HG02973 (cell line): ENCODE measurements around the gene TCEAL1.
A peak's percentile ranks its signal among the peaks of the same experiment; 100 is the strongest.
"Not testable (repeated sequence)": the region's sequence is repeated elsewhere in the genome, so short reads cannot be mapped to it uniquely, and the experiment has no call there.

Source experiments
- ATAC-seq: cut with Tn5 transposase; IDR thresholded peaks from one replicate; pipeline ENCODE4 v1.9.1; 2021; ENCODE audit warnings: moderate library complexity; ENCODE audit not compliant: unreplicated experiment

TCEAL1 gene

DNA sequence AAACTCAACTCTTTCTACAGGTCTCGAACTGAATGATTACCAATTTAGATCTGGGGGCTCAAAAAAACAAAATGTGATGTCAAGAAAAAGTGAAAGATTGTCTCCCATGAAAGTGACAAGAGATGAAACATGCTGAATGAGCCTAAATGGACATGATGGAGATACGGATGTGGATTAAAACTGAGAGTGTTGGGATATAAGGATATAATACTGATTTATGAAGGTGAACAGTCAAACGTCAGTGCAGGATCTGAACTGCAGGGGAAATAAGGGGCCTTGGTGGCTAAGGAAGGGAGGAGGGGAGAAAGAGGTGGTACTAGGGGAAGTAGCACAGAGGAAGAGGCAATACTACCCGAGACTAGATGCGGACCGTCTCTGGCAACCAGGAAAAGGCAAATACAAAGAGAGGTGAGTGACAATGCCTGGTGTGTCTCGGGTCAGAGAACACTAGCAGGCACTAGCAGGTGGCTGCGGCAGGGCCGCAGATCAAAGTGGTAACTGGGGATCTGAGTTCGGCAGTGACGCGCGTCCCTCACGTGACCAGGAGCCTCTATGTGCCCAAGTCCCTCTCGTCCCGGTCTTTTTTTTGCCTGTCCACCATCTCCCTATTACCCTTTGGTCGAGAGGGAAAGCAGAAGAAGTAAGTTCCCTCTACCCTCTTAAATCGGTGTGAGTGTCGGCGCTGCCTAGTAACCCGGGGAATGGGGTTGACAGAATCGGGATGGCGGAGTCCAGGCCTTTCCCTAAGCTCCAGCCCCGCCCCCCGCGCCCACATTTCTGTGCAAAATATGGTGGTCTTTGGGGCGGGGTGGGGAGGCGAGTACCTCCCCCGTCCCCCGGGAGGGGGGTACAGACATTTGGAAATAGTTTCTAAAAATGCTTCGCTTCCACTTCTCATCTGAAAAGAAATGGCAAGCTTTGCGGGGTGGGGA is at the start of gene TCEAL1:
Gene TCEAL1, plus strand, starts transcription at position 590 of the 932 bp plus-strand sequence. CDS start 942 bp downstream, outside the sequence.
- ATAC-seq = peak; percentile 65

DNA sequence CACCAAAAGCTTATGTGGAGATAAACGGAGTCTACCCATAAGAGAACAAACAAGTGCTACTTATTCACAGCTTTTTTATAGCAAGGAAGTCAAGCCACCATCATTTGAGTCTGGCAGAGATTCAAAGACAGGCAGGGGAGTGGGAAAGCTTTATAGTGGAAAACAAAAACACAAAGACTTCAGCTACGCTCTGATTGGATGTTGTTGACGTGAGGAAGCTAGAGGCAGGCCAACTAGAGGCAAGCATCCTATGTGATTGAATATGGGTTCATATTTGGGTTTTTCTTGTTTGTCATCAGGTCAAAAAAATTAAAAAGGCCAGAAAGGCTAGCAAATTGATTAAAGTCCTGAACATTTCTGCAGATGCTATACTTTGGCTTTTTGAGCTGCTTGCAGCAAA is 44.2 kb upstream of the TCEAL1 start:
- no peak for ATAC-seq

DNA sequence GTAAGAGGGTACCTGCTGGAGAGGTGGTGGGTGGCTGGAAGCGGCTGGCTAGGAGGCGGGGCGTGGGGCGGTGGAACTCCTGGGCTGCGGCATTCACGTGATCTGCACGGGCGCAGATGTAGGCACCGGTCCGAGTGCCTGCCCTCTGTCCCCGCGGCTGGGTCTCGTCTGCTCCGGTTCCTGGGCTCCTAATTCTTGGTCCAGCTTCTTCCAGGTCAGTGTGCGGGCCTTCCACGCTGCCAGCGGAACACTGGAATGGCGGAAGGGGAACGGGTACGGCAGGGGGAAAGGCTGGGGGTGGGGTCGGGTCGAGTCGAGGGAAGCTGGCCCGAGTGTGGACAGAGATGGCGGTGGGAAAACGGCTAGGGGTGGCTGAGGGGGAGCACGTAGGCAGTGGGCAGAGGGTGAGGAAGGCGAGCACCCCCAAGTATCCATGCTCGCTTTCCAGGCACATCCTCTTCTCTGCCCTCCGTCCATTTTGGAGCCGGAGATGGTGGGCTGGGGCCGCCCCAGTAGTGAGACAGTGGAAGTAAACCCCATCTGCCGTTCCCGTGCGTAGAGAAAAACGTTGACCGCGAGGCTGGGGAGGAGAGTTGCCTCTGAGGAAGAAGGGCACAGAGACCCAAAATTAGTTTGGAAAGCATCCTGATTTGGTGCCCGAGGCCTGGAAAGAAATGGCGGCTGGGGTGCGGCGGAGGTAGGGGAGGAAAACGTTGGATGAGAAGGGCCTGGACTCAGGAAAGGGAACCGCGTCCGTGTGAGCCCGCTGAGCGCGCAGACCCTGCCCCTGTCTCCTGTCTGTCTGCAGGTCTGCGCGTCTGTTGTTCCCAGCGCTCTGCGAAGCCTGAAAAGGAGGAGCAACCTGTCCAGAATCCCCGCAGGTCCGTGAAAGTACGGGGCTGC is 43.1 kb upstream of the TCEAL1 start, which contains the start of gene TCEAL4:
Gene TCEAL4, plus strand, starts transcription at position 105 of the 903 bp plus-strand sequence. CDS start 1,161 bp downstream, outside the sequence.
- peak; percentile 88 for ATAC-seq

GRCh38 chrX:103586314-103586646 is 42.5 kb upstream of the TCEAL1 start:
- ATAC-seq = no peak

GRCh38 chrX:103586659-103587058 is 42.1 kb upstream of the TCEAL1 start:
- ATAC-seq = no peak

- not testable (repeated sequence) for ATAC-seq
Observed at GRCh38 chrX:103592295-103592694, 36.5 kb upstream of the TCEAL1 start.

GRCh38 chrX:103595202-103595601 is 33.6 kb upstream of the TCEAL1 start:
- not testable (repeated sequence) for ATAC-seq

DNA sequence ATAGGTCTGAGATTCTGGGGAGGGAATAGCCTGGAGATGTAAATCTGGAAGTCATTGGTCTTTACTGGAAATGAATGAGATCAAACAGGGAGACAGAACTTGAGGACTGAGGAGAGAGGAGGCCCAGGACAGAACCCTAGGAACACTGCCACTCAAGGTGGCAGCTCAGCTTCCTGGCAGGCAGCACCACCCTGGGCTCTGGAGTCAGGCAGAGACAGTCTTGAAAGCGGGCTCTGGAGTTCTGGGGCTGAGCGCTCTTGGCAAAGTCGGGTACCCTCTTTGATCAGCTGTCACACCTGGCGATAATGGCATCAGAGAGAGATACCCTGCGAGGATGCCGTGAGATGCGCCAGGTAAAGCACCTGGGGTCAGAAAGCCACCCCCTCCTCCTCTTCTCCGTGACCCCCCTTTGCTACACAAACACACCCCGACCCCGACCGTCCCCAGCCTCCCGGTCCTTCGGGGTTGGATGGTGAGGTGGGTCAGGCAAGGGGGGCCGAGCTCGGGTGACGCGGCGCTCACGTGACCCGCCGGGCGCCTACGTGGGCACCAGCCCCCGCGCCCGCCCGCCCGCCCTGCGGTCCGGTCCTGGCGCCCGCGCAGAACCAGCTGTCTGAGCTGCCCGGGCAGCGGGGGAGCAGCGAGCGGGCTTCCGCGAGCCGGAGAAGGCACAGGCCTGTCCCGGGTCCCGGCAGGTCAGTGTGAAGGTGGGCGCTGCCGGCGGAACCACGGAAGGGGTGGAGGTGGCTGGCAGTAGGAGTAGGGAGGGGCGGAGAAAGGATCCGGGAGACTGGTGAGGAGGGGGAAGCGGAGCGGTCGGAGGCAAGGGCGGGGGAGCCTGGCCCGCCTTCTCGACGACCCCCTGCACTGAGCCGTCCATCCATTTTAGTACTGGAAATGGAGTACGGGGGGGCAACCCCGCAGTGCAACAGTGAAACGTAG is 21.1 kb upstream of the TCEAL1 start, which contains the start of gene TCEAL3:
Gene TCEAL3, plus strand, starts transcription at position 600 of the 942 bp plus-strand sequence. CDS start 1,102 bp downstream, outside the sequence.
- peak; percentile 57 for ATAC-seq

DNA sequence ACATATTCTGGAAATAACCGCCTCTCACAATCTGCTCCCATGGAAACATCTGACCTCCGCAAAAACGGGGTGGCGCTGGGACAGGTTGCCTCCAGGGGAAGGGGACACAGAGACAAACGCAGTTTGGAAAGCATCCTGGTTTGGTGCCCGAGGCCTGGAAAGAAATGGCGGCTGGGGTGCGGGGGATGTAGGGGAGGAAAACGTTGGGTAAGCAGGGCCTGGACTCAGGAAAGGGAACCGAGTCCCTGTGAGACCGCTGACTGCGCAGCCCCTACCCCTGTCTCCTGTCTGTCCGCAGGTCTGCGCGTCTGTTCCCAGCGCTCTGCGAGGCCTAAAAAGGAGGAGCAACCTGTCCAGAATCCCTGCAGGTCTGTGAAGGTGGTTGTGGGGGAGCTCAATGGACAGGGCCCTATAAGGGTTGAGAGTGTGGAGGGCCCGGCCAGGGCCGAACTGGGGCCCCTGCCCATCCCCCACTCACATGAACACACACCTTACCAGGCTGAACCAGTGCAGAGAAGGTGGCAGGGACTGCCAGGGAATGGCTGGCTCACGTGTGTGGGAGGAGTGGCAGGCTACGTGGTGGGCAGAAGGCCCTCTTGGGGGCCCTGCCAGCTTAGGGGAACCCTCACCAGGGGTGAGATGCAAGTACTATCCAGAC is 20.3 kb upstream of the TCEAL1 start:
- peak; percentile 26 for ATAC-seq

DNA sequence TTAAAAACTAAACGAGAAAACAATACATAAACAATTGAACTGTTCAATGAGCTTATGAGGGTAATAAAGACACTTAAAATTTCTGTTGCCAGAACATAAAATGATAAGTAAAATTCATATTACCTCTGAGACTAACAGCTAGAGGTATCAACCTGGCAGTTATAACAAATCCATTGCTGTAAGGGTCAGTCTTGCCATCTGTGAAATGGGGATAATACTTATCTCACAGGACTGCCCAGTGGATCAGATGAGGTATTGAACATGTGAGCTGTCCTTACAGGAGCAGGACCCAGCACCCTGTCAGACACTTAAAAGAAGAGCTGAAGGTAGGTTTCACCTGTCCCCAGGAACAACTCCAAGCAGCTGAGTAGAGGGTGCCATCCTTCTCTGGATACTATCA is 18.5 kb upstream of the TCEAL1 start:
- no peak for ATAC-seq

DNA sequence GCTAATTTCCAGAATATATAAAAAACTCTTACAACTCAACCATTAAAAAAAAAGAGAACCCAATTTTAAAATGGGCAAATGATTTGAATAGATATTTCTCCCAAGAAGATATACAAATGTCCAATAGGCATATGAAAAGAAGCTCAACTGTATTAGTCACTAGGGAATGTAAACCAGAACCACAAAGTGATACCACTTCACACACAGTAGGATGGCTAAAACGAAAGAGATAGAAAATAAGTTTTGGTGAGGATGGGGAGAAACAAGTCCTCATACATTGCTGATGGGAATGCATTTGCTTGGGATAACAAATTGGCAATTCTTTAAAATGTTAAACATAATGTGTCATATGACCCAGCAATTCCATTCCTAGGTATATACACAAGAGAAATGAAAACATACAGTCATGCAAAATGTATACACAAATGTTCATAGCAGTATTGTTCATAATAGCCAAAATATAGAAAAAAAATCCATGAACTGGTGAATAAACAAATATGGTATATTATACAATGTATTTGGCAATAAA is 15.3 kb upstream of the TCEAL1 start:
- ATAC-seq = no peak

DNA sequence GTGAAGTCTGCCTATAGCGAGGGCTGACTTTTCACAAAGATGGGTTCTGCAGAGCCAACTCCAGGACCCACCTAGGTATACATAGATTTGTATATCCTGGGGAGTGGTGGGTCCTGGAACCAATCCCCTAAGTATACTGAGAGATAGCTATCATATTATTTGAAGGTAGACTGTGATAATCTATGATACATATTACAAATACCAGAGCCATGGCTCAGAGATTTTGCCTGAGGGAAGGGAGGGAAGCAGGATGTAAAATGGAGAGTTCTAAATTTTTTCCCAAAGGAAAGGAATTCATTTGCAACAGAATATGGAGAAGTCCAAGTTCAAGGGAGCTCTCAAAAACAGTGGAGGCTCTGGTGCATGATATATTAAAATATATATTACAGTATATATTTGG is 13.8 kb upstream of the TCEAL1 start:
- no peak for ATAC-seq

DNA sequence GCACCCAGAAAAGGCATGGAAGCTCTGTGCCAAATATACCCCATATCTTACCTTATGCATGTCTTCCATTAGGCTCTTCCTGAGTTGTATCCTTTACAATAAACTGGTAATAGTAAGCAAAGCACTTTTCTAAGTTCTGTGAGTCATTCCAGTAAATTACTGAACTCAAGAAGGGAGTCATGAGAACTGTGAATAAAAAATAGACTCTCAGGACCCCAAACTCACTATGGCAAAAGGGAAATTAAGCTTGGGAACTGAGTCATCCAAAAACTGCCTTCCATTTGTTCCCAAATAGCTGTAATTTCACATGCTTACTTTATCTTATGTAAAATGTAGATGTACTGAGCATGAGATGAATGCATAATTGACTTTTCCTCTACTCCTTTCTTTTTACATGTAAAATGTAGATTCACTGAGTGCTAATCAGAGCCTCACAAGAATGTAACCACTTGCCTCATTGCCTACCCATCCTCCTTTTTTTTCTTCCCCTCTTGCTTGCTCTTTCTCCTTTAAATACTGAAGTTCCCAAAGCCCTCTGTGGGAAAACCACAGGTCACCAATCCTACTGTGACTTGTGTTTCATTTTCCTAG is 12.9 kb upstream of the TCEAL1 start:
- ATAC-seq = no peak

GRCh38 chrX:103616676-103617186 is 12.0 kb upstream of the TCEAL1 start:
- ATAC-seq = no peak

DNA sequence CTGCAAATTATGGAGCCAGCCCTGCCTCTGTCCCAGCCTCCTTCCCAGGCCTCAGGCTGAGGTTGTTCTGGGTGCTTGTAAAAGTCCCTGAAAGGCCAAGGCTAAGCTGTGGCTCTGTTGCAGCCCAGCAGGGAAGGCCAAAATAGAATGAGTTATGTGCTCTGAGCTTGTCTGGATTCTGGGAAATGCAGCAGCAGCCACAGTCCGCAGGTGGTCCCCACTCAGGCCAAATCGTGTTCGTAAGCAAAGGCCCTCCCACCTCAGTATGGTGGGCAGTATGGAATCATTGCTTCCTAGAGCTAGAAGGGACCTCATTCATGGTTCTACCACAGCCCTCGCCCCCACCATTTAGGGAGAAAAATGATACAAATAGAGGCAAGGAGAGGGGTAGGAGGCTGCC is 4.7 kb upstream of the TCEAL1 start:
- ATAC-seq = no peak

GRCh38 chrX:103626855-103627254 is 1.9 kb upstream of the TCEAL1 start:
- no peak for ATAC-seq

DNA sequence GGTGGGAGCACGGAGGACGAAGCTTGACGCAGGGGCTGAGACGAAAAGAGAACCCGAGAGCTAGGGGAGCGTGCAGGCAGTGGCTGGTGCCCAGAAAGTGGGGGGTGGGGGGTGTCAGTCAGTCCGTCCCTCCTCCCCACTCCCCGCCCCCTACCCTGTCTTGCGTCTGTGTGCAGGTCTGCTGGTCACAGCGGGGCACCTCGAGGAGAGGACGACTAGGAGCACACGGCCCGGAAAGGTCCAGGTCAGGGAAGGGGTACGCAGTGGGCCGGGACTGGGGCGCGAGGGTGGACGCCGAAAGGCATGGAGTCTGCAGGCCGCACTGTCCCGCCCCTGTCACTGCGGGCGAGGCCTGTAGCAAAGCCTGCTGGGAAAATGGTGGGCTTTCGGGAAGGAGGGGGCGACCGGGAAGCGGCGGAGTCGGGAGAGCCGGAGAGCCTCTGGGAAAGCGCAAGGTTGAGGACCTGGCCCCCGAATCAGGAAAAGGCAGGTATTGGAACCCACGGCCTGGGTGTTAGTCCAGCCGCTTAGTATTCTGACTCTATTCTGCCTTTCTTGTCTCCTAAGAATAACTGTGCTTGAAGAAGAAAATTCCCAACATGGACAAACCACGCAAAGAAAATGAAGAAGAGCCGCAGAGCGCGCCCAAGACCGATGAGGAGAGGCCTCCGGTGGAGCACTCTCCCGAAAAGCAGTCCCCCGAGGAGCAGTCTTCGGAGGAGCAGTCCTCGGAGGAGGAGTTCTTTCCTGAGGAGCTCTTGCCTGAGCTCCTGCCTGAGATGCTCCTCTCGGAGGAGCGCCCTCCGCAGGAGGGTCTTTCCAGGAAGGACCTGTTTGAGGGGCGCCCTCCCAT is 769 bp downstream of the TCEAL1 start:
- ATAC-seq = no peak

DNA sequence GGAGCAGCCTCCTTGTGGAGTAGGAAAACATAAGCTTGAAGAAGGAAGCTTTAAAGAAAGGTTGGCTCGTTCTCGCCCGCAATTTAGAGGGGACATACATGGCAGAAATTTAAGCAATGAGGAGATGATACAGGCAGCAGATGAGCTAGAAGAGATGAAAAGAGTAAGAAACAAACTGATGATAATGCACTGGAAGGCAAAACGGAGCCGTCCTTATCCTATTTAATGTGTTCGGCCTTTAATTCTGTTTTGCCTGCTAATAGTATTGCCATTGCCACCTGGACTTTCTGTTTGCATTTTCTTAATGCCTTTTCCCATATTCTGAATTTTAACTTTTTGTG is 1.4 kb downstream of the TCEAL1 start:
- no peak for ATAC-seq
